ENCODE results near the gene TMEM128. TPM values are rescaled to one million over a fixed set of nuclear protein-coding genes. Genes with fewer than 3 reads are reported as not detected.
A peak's percentile ranks its signal among the peaks of the same experiment; 100 is the strongest.
"Not testable (repeated sequence)": the region's sequence is repeated elsewhere in the genome, so short reads cannot be mapped to it uniquely, and the experiment has no call there.

TMEM128 gene, protein sequence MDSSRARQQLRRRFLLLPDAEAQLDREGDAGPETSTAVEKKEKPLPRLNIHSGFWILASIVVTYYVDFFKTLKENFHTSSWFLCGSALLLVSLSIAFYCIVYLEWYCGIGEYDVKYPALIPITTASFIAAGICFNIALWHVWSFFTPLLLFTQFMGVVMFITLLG
- 22.3 TPM for polyA plus RNA-seq (2013, experiment 1 of 2; ENCODE audit: insufficient read length)
- polyA plus RNA-seq (2013, experiment 2 of 2; ENCODE audit: insufficient read length) = 24.7 TPM

DNA sequence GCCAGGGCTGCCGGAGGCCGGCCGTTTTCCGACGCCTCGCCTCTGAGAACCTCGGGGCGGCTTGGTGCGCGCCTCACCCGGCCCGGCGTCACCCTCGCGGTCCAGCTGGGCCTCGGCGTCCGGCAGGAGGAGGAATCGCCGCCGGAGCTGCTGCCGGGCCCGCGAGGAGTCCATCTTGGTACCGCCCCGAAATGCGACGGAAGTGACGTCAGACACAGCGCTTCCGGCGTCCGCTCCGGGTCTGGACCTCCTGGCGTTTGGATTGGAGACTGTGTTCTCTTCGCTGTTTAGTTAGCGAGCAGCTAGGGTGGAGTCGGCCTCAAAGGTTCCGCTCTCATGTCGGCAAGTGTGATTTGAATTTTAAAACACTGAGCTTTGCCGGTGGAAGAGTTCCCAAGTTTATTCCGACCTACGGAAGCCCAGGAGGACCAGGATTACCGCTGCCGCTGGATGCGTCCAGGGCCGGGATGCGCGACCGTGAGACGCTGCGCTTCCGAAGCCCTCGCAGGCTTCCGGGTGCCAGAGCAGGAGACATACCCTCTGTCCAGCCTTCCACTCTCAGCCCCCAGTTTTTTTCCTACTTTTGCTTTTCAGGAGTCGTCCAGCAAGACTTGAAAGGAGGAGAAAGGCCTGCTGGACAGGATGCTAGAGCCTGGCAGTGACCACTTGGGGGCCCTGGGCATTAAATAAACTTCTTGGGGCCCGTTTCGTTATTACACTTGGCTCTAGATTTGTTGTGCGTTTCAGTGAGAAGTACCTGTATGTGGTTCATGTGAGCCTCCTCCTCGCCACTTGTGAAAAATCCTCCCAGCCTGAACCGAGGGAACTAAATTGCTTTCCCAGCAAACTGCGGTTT, at the start of gene TMEM128:
TMEM128 (minus strand) TSS at position 195 of the 856 bp plus-strand sequence; CDS start at position 174, 21 bp downstream.
- DNase-seq = peak; percentile 93

DNA sequence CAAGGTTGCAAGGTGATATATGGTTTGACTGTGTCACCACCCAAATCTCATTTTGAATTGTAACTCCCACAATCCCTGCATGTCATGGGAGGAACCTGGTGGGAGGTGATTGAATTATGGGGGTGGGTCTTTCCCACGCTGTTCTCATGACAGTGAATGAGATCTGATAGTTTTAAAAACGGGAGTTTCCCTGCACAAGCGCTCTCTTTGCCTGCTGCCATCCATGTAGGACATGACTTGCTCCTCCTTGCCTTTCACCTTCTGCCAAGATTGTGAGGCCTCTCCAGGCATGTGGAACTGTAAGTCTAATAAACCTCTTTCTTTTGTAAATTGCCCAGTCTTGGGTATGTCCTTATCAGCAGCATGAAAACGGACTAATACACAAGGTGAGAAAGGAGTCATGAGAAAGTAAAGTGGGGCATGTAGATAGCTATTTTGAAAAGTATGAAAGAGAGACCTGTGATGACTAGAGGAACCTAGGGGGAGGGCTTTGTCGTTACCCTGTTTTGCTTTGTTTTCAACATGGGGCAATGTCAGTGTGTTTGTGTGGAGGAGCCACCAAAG, 48.3 kb upstream of the TMEM128 start:
- DNase-seq = no peak

GRCh38 chr4:4293279-4293678, 45.3 kb upstream of the TMEM128 start:
- DNase-seq = no peak

- DNase-seq = peak; percentile 82
Measured at GRCh38 chr4:4289941-4290850, 42.2 kb upstream of the TMEM128 start, which contains the start of the genes LYAR and ZBTB49. Gene LYAR (minus strand): TSS chr4:4290154. CDS start chr4:4283742, 6,412 bp downstream. Gene ZBTB49 (plus strand): TSS chr4:4290251. CDS start chr4:4299946, 9,695 bp downstream.

DNA sequence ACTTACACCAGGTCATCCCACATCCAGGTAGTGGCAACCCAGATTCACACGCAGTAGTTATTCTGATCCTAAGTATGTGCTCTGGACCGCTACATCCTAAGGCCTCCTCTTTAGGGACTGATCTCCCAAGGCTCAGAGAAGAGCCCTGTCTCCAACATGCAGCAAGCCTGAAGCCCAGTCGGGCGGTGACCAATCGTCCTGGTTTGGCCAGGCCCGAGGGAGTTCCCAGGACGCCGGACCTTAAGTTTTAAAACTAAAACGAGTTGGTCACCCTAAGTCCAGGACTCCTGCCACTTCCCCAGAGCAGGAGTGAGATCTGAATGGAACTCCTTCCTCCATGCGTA, 41.5 kb upstream of the TMEM128 start:
- peak; percentile 5 for DNase-seq

DNA sequence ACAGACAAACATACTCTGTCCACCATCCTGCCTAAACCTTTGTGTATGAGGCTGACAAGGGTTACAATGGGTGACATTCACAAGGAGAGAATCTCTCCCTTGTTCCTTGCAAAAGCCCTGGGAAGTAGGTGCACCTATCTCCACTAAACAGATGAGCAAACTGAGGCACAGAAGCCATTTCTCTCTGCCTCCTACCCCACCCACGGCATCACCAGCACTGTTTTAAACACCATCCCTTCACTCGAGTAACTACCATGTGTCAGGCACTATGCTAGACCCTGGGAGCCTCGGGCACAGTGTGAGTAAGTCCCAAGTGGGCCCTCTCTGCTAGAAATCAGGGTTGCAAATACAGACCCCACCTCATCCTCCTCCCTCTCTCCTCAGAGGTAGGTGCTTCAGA, 41.0 kb upstream of the TMEM128 start:
- DNase-seq = no peak

GRCh38 chr4:4288098-4288497, 40.1 kb upstream of the TMEM128 start:
- no peak for DNase-seq

- no peak for DNase-seq
Measured at GRCh38 chr4:4284827-4285618, 37.0 kb upstream of the TMEM128 start.

DNA sequence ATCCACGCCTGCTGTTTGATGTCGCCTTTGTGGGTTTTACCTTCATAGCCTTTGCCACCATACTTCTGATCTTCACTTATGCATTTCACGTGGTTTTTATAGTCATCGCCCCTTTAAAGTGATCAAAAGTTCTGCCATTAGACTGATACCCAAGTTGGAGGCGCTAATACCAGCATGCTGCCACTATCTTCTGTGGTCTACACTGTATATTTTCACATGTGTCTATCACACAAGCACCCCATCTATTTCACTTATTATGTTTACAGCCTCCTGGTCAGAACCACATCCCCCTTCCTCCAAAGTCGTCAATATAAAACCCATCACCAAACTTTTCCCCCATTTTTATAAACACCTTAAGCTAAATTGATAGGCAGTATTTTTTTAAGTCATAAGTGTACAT, 33.8 kb upstream of the TMEM128 start:
- DNase-seq = no peak

DNA sequence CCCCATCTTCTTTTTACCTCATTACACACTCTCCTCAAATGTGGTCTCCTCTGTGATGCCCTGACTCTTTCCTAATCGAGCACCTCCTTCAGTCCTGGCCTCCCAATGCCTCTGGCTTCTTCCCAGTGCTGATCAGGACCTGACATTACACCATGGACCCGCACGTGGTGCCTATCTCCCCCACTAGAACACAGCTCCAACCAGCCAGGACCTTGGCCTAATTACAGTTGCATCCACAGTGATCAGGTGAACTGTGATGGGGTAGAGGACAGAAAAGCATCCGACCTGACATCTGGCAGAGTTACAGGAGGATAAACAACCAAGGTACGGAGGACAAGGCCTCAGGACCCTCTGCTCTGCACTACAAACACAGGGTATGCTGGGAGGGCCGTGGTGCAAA, 29.5 kb upstream of the TMEM128 start:
- DNase-seq = no peak

- DNase-seq = no peak
Measured at GRCh38 chr4:4274226-4274625, 26.2 kb upstream of the TMEM128 start.

DNA sequence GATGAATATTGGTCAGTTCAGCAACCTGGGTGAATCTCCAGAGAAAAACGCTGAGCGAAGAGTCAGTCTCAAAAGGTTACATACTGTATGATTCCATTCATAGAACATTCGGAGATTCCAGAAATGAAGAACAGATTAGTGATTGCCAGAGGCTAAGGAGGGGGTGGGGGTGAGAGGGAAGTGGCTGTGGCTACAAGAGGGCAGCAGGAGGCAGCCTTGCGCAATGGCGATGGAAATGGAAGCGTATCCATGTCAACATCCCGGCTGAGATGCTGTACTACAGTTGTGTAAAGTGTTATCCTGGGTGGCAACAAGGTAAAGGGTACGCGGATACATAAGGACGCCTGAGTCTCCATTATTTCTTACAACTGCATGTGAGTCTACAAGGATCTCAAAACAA, 23.9 kb upstream of the TMEM128 start:
- DNase-seq = no peak

DNA sequence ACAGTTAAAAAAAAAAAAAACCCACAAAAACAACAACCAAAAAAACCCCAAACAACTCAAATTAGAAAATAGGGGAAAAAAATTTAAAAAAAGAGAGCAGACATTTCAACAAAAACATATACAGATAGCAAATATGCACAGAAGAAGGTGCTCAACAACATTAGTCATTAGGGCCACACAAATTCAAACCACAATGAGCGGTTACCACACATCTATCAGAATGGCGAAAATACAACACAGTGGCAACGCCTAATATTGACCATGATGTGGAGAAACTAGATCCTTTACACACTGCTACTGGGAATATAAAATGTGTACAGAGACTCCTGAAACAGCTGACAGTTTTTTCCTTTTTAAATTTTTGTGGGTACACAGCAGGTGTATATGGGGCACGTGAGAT, 22.5 kb upstream of the TMEM128 start:
- DNase-seq = no peak

DNA sequence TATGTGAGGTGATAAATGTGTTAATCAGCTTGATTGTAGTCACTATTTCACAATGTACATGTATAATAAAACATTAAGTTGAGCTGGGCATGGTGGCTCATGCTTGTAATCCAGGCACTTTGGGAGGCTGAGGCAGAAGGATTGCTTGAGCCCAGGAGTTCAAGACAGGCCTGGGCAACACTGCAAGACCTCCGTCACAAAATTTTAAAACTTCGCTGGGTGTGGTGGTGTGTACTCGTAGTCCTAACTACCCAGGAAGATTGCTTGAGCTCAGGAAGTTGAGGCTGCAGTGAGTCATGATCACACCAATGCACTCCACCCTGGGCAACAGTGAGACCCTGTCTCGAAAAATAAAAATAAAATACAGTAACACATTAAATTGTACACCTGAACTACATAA, 21.8 kb upstream of the TMEM128 start:
- DNase-seq = no peak

- DNase-seq = no peak
Measured at GRCh38 chr4:4269331-4269731, 21.3 kb upstream of the TMEM128 start.

DNA sequence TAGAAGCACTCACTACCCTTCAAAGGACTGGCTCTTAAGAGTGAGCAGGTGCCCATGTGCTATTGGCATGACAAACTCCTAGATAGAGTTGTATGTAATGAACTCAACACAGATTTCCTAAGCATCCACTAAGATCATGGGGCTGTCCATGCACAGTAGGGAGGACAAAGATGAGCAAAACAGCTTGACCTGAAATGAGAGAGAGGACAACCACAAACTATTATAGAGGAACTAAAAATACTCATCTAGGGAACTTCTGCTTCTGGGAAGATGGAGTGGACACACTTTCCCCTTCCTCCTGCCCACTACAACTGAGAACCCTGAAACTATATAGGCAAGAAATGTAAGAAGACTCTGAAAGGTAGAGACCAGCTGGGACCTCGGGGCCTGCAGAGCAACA, 20.8 kb upstream of the TMEM128 start:
- no peak for DNase-seq

- no peak for DNase-seq
Measured at GRCh38 chr4:4267981-4268380, 20.0 kb upstream of the TMEM128 start.

DNA sequence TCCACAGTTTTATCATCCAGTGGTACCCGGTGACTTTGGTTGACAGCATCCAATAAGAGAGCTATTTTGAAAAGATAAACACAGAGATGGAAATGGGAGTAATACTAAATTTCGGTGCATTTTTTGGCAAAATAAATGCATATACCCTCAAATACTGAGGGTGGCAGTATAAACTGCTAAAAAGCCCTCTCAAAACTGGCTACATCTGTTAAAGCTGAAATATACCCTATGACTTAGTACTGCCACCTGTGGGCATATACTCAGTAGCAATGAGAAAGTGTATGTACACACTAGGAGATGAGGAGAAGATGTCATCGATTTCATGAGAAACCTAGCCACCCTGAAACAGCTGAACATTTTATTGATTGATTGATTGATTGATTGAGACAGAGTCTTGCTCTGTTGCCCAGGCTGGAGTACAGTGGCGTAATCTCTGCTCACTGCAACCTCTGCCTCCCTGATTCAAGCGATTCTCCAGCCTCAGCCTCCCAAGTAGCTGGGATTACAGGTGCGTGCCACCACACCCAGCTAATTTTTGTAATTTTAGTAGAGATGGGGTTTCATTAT, 12.2 kb upstream of the TMEM128 start:
- DNase-seq = peak; percentile 43

- no peak for DNase-seq
Measured at GRCh38 chr4:4259484-4260100, 11.6 kb upstream of the TMEM128 start.

- not testable (repeated sequence) for DNase-seq
Measured at GRCh38 chr4:4257705-4258104, 9.7 kb upstream of the TMEM128 start.

DNA sequence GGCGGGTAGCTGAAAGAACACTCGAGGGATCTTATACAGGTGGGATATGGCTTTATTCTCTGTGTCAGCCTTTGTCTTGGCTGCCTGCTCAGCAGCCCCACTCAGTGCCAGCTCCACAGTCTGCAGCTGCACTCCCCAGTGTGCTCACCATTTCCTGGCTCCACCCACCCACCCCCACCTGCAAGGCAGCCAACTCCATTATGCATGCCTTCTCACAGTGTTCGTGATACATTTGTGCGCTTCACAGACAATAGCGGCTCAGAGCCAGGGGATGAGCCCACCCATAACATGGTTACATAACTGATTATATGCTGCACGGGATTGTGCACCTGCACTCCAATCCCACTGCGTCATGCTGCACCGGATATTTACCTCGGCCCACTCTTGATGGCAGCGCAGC, 8.8 kb upstream of the TMEM128 start:
- no peak for DNase-seq

All from fibroblast of skin of abdomen (primary cell).